ENCODE data around the gene POU3F3.

POU3F3 gene

GRCh38 chr2:104844807-104845551, 8.9 kb upstream of the POU3F3 start (continued):
- TF ChIP-seq ZNF645 (tag by site-specific recombination; IDR thresholded peaks at IDR 0.05), result no peak
- TF ChIP-seq ZNF768 (tag by site-specific recombination; IDR thresholded peaks at IDR 0.05), result no peak
- 0 out of 2 replicates have a peak, but pooled peaks have one; percentile 11 for TF ChIP-seq WT1 (tag by site-specific recombination; IDR thresholded peaks at IDR 0.05)
- TF ChIP-seq TCF7L2 (IDR thresholded peaks at IDR 0.05; ENCODE audit: borderline replicate concordance, low read depth, low read length), result peak; percentile 31; the same call in 1 of the 2 replicates
- peak; percentile 46; the same call in 1 of the 2 replicates for TF ChIP-seq SP3 (tag by site-specific recombination; IDR thresholded peaks at IDR 0.05)
- peak; percentile 84 for TF ChIP-seq ZNF707 (tag by site-specific recombination; IDR thresholded peaks at IDR 0.05)
- peak; percentile 28; the same call in 1 of the 2 replicates for TF ChIP-seq ZNF629 (tag by site-specific recombination; IDR thresholded peaks at IDR 0.05)
- no peak for TF ChIP-seq ZNF521 (tag by site-specific recombination; IDR thresholded peaks at IDR 0.05)
- peak; percentile 55; the same call in 1 of the 2 replicates for TF ChIP-seq ZNF10 (tag by site-specific recombination; IDR thresholded peaks at IDR 0.05)
- peak; percentile 37; the same call in 1 of the 2 replicates for TF ChIP-seq ZNF398 (tag by site-specific recombination; IDR thresholded peaks at IDR 0.05)
- TF ChIP-seq ZBTB17 (tag by site-specific recombination; IDR thresholded peaks at IDR 0.05), result peak; percentile 62; the same call in 1 of the 2 replicates
- peak; percentile 68 for TF ChIP-seq ZBTB26 (tag by site-specific recombination; optimal IDR thresholded peaks at IDR 0.05)
- TF ChIP-seq ZNF341 (tag by site-specific recombination; IDR thresholded peaks at IDR 0.05; ENCODE audit: low read depth), result peak; percentile 85
- TF ChIP-seq GLIS1 (tag by site-specific recombination; IDR thresholded peaks at IDR 0.05), result peak; percentile 11; the same call in 1 of the 2 replicates
- peak; percentile 68 for TF ChIP-seq ZNF335 (tag by site-specific recombination; conservative IDR thresholded peaks at IDR 0.05)
- TF ChIP-seq ZBTB11 (tag by site-specific recombination; conservative IDR thresholded peaks at IDR 0.05; ENCODE audit: low read depth), result 0 out of 2 replicates have a peak, but pooled peaks have one; percentile 25
- TF ChIP-seq ZNF311 (tag by site-specific recombination; IDR thresholded peaks at IDR 0.05; ENCODE audit: borderline replicate concordance), result no peak
- TF ChIP-seq GLIS2 (tag by site-specific recombination; IDR thresholded peaks at IDR 0.05), result peak; percentile 42; the same call in 1 of the 2 replicates
- TF ChIP-seq ZBTB10 (tag by site-specific recombination; IDR thresholded peaks at IDR 0.05), result peak; percentile 86
- no peak for TF ChIP-seq ZNF292 (tag by site-specific recombination; IDR thresholded peaks at IDR 0.05; ENCODE audit: borderline replicate concordance, low read depth)
- TF ChIP-seq ZNF747 (tag by site-specific recombination; IDR thresholded peaks at IDR 0.05), result no peak
- peak; percentile 50 for TF ChIP-seq PATZ1 (tag by site-specific recombination; IDR thresholded peaks at IDR 0.05)
- TF ChIP-seq ZBTB44 (tag by site-specific recombination; IDR thresholded peaks at IDR 0.05), result peak; percentile 68
- no peak for TF ChIP-seq REPIN1 (tag by site-specific recombination; IDR thresholded peaks at IDR 0.05; ENCODE audit: low read depth)

Data from HEK293 (cell line).